Stimulated activated naive CD8-positive, alpha-beta T cell treated with anti-CD3 and anti-CD28 coated beads, Interleukin-15, amount 100 ng/mL, for 72 hours (primary cell): Measurements from ENCODE around the gene BRCA1.
A peak's percentile ranks its signal among the peaks of the same experiment; 100 is the strongest.
"Not testable (repeated sequence)": the region's sequence is repeated elsewhere in the genome, so short reads cannot be mapped to it uniquely, and the experiment has no call there.

ENCODE experiments used
- ATAC-seq: fragments of 150-1000 bp; cut with Tn5 transposase; 2 replicates; pipeline ENCODE4 v1.10.0; 2021; ENCODE audit warnings: mild to moderate bottlenecking, moderate library complexity
- DNase-seq, 2 donors: peaks; one replicate each; pipeline ENCODE4 v3.0.0; 2021 to 2022
- H3K27ac Mint-ChIP-seq, 2 donors: one replicate each; pipeline ENCODE4 v1.8.0; 2022; ENCODE audit warnings: mild to moderate bottlenecking in 2 of 2, mixed read lengths in 2 of 2, moderate library complexity in 2 of 2
- H3K27me3 Mint-ChIP-seq: one replicate; pipeline ENCODE4 v1.8.0; 2022; ENCODE audit warnings: mixed read lengths
- H3K4me1 Mint-ChIP-seq: one replicate; pipeline ENCODE4 v1.8.0; 2022; ENCODE audit warnings: mild to moderate bottlenecking, mixed read lengths
- H3K4me3 Mint-ChIP-seq, 2 donors: one replicate each; pipeline ENCODE4 v1.8.0; 2022; ENCODE audit warnings: mild to moderate bottlenecking in 2 of 2, mixed read lengths in 2 of 2, moderate library complexity in 1 of 2
- H3K9me3 Mint-ChIP-seq, 2 donors: one replicate each; pipeline ENCODE4 v1.8.0; 2022; ENCODE audit warnings: mixed read lengths in 2 of 2

Gene BRCA1

DNA sequence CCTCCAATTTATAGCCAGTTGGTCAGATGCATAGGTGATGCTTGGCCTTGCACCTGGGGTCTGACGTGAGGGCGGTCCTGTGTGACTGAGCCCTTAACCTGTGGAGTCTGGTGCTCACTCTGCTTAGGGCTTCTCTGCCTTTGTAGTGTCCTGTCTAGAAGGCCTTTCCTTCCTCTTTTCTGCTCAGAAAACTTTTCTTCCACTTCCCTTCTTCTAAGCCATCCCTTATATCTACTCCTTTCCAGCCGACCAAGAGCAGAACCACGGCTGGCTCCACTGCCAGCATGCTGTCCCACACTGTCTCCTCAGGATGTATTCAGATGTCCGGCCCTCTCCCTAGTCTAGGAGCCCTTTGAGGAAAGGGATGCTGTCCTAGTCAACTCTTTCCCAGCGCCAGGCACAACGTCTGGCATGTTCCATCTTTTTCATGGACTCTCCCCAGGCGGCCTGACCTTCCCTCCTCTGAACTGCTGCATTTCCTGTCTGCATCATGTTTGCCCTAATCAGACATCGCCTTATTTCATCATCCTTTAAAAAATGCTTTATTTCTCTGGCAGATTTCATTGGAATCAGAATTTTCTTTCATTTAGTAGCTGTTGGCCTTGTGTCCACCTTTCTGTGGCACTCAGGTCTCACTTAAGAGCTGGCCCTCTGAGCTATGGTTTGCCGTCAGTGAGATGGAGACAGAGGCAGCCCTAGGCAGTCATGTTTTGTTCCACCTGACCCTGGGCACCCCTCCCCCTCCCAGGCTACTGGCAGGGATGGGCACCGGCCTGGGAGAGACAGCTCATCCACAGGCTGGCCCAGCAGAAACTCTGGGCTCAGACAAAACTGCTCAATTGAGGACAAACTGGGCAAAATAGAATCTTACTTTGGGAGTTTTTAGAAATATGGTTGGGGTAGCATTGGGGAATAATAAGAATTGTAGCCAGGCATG, 15.5 kb upstream of the BRCA1 start:
- DNase-seq: no peak
- Mint-ChIP-seq H3K9me3 (no peaks in the 10 kb centered on the region), H3K27me3 (no peaks in the 10 kb centered on the region), H3K27ac (peak overlapping the region; percentile 18 to 94), H3K4me1 (peaks cover 11% of the 10 kb centered on the region), H3K4me3 (no peak overlapping the region)
- no peak for ATAC-seq

GRCh38 chr17:43138531-43138930, 13.4 kb upstream of the BRCA1 start:
- H3K27me3 Mint-ChIP-seq, ATAC-seq, H3K27ac Mint-ChIP-seq, H3K9me3 Mint-ChIP-seq, DNase-seq, H3K4me3 Mint-ChIP-seq: not testable (repeated sequence)
- H3K4me1 Mint-ChIP-seq: peaks cover 15% of the 10 kb centered on the region

DNA sequence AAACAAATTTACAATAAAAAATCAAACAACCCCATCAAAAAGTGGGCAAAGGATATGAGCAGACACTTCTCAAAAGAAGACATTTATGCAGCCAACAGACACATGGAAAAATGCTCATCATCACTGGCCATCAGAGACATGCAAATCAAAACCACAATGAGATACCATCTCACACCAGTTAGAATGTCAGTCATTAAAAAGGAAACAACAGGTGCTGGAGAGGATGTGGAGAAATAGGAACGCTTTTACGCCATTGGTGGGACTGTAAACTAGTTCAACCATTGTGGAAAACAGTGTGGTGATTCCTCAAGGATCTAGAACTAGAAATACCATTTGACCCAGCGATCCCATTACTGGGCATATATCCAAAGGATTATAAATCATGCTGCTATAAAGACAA, 11.4 kb upstream of the BRCA1 start:
- not testable (repeated sequence) for H3K4me3 Mint-ChIP-seq, H3K27ac Mint-ChIP-seq, ATAC-seq, H3K27me3 Mint-ChIP-seq, H3K9me3 Mint-ChIP-seq, DNase-seq
- peaks cover 15% of the 10 kb centered on the region for H3K4me1 Mint-ChIP-seq

DNA sequence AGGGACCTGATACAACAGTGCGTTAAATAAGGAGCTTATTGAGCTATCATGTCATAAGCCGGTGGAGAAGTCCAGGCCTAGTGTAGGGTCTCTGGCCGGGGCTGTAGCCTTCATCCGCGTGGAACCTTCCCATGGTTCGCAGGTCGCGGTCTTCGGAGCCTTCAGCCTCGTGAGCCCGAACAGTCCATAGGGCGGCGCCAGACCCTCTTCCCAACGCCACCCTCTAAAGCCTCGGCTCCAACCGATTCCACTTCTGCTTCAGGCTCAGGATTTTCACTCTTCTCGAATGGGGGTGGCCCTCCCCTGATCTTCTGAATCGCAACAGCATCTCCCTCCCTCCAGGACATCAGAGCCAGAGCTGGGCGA, 10.3 kb upstream of the BRCA1 start:
- Mint-ChIP-seq H3K4me3 (no peak overlapping the region), H3K27ac (no peak overlapping the region), H3K27me3 (no peaks in the 10 kb centered on the region), H3K9me3 (no peaks in the 10 kb centered on the region), H3K4me1 (peaks cover 20% of the 10 kb centered on the region)
- ATAC-seq (no peak), DNase-seq (no peak)

DNA sequence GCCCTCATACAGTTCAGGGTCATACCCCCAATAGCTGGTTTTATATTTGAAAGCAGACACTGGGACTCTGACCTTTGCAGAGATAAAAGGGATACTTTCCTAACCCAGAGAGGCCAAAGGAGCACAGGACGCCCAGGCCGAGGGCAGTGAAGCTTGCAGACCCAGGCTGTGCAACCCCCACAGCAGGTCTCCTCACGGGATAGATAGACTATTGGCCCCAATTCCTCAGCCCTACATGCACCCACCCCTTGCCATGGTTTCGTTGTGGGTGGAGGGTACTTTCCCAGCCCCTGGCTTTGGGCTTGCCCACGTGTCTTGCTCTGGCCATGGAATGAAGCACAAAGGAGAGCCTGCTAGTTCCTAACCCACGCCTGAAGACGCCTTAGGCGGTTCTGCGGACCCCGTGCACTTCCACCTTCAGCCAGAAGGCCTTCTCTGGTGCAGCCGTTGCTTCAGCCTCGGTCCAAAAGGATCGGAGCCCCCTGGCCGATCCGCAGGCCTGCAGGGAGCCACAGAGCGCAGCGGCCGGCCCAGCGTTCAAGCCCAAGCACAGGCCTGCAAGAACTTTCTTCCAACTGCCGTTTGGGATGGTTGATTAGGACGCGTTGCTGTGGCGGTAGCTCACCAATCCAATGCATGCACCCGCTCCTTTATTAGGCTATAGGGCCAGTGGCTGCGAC, 9.8 kb upstream of the BRCA1 start:
- Mint-ChIP-seq H3K27ac (no peak overlapping the region), H3K9me3 (no peaks in the 10 kb centered on the region), H3K4me3 (no peak overlapping the region), H3K27me3 (no peaks in the 10 kb centered on the region), H3K4me1 (peaks cover 20% of the 10 kb centered on the region)
- ATAC-seq (no peak), DNase-seq (no peak)

- H3K9me3 Mint-ChIP-seq, H3K4me3 Mint-ChIP-seq, H3K27ac Mint-ChIP-seq, DNase-seq, H3K27me3 Mint-ChIP-seq, ATAC-seq: not testable (repeated sequence)
- peaks cover 25% of the 10 kb centered on the region for H3K4me1 Mint-ChIP-seq
Measured at GRCh38 chr17:43133439-43133838, 8.3 kb upstream of the BRCA1 start.

GRCh38 chr17:43132117-43132516, 7.0 kb upstream of the BRCA1 start:
- H3K27me3 Mint-ChIP-seq: no peaks in the 10 kb centered on the region
- ATAC-seq (no peak), DNase-seq (no peak)
- no peak overlapping the region for H3K27ac Mint-ChIP-seq
- no peak overlapping the region for H3K4me3 Mint-ChIP-seq
- no peaks in the 10 kb centered on the region for H3K9me3 Mint-ChIP-seq
- H3K4me1 Mint-ChIP-seq: peaks cover 38% of the 10 kb centered on the region

DNA sequence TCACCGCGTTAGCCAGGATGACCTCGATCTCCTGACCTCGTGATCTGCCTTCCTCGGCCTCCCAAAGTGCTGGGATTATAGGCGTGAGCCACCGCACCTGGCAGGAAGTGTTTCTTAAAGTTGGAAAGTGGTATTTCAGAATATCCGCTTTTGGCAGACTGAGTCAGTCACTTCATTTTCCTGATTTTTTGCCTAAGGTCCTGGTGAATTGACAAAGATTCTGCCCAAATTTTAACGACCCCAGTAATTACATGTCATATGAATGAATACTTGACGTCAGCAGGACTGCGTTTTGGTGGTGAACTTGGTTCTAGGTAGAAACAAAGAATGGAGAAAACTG, 4.5 kb upstream of the BRCA1 start:
- no peaks in the 10 kb centered on the region for H3K9me3 Mint-ChIP-seq
- DNase-seq (no peak), ATAC-seq (no peak)
- H3K4me3 Mint-ChIP-seq: no peak overlapping the region
- no peak overlapping the region for H3K27ac Mint-ChIP-seq
- H3K27me3 Mint-ChIP-seq: no peaks in the 10 kb centered on the region
- H3K4me1 Mint-ChIP-seq: peaks cover 45% of the 10 kb centered on the region

- not testable (repeated sequence) for DNase-seq, H3K27me3 Mint-ChIP-seq, H3K9me3 Mint-ChIP-seq, ATAC-seq
- Mint-ChIP-seq H3K4me1 (peaks cover 57% of the 10 kb centered on the region), H3K4me3 (peak overlapping the region; percentile 66 to 71), H3K27ac (peak overlapping the region; percentile 80 to 91)
Measured at GRCh38 chr17:43127333-43127876, 2.2 kb upstream of the BRCA1 start.

GRCh38 chr17:43126911-43127290, 1.7 kb upstream of the BRCA1 start:
- no peak for DNase-seq
- no peak for ATAC-seq
- no peaks in the 10 kb centered on the region for H3K27me3 Mint-ChIP-seq
- H3K4me1 Mint-ChIP-seq: peaks cover 57% of the 10 kb centered on the region
- peak overlapping the region; percentile 66 to 71 for H3K4me3 Mint-ChIP-seq
- H3K9me3 Mint-ChIP-seq: no peaks in the 10 kb centered on the region
- H3K27ac Mint-ChIP-seq: peak overlapping the region; percentile 80 to 91

DNA sequence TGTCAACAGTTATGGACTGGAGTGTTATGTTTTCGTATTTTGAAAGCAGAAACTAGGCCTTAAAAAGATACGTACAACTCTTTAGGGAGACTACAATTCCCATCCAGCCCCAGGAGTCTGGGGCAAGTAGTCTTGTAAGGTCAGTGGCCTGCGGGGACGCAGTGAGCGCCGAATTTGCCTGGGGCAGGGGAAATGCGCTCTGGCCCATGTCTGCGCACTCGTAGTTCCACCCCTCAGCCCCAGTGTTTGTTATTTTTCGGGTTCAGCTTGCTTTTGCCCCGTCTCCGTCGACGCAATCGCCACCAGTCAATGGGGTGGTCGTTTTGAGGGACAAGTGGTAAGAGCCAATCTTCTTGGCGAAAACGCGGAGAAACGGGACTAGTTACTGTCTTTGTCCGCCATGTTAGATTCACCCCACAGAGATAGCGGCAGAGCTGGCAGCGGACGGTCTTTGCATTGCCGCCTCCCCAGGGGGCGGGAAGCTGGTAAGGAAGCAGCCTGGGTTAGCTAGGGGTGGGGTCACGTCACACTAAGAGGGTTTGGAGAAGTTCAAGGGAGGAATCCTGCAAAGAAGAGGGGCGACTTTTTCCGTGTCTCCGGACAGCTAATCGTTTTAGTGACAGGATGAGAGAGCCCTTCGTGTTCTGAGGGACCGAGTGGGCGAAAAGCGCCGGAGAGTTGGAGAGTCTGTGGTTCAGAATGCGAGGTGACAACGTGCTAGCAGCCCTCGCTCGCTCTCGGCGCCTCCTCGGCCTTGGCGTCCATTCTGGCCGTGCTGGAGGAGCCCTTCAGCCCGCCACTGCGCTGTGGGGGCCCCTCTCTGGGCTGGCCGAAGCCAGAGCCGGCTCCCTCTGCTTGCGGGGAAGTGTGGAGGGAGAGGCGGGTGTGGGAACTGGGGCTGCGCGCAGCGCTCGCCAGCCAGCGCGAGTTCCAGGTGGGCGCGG, 1.1 kb upstream of the BRCA1 start:
- DNase-seq (peak; percentile 5 to 16), ATAC-seq (no peak)
- H3K4me3 Mint-ChIP-seq: peak overlapping the region; percentile 97 to 100
- peaks cover 57% of the 10 kb centered on the region for H3K4me1 Mint-ChIP-seq
- H3K9me3 Mint-ChIP-seq: no peaks in the 10 kb centered on the region
- peak overlapping the region; percentile 100 for H3K27ac Mint-ChIP-seq
- H3K27me3 Mint-ChIP-seq: no peaks in the 10 kb centered on the region

- Mint-ChIP-seq H3K9me3 (no peaks in the 10 kb centered on the region), H3K27me3 (no peaks in the 10 kb centered on the region), H3K27ac (no peak overlapping the region), H3K4me1 (peaks cover 6% of the 10 kb centered on the region), H3K4me3 (no peak overlapping the region)
- DNase-seq: no peak
- ATAC-seq: no peak
Measured at GRCh38 chr17:43118679-43119615, 6.2 kb downstream of the BRCA1 start.

- Mint-ChIP-seq H3K9me3 (no peaks in the 10 kb centered on the region), H3K27ac (no peak overlapping the region), H3K4me1 (no peaks in the 10 kb centered on the region), H3K4me3 (no peak overlapping the region), H3K27me3 (no peaks in the 10 kb centered on the region)
- DNase-seq: no peak
- ATAC-seq: no peak
Measured at GRCh38 chr17:43114151-43114552, 11.0 kb downstream of the BRCA1 start.

DNA sequence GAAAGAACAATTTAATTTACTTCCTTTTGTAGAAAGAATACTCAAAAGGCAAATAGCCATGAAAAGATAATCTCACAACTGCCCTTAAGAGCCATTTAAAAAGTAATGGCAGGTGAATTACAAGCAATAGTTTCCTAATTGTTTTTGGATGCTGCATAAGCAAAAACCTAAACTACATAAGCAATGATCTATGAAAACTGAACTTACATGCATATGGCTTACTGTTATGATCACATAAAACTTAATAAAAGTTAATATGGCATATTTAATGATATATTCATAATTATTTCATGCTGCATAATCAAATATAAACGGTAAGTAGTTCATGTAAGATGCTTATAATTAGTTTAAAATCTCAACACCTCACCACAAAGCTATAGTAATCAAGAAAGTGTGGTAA, 18.6 kb downstream of the BRCA1 start:
- no peak for DNase-seq
- H3K4me1 Mint-ChIP-seq: no peaks in the 10 kb centered on the region
- no peak for ATAC-seq
- no peak overlapping the region for H3K4me3 Mint-ChIP-seq
- H3K27me3 Mint-ChIP-seq: no peaks in the 10 kb centered on the region
- no peak overlapping the region for H3K27ac Mint-ChIP-seq
- H3K9me3 Mint-ChIP-seq: no peaks in the 10 kb centered on the region
